Activated T-cell treated with anti-CD3 and anti-CD28 coated beads, Interleukin-2, amount 50 U/mL, for 4 hours (primary cell): ENCODE data around the gene ZNF500. TPM values are rescaled to one million over a fixed set of nuclear protein-coding genes. Genes with fewer than 3 reads are reported as not detected.

Experiments
- ATAC-seq, 2 donors: fragments of 200-7000 bp; cut with Tn5 transposase; one replicate each; pipeline ENCODE4 v1.10.0; 2021
- DNase-seq: peaks from one replicate; pipeline ENCODE4 v3.0.0-alpha.2; 2020
- H3K27me3 Mint-ChIP-seq: one replicate; pipeline ENCODE4 v1.8.0; 2021; ENCODE audit warnings: low read depth, mixed read lengths
- H3K36me3 Mint-ChIP-seq: one replicate; pipeline ENCODE4 v1.8.0; 2022; ENCODE audit warnings: mixed read lengths; ENCODE audit not compliant: insufficient read depth
- H3K4me1 Mint-ChIP-seq: one replicate; pipeline ENCODE4 v1.8.0; 2021; ENCODE audit warnings: low read depth, mixed read lengths
- H3K4me3 Mint-ChIP-seq: one replicate; pipeline ENCODE4 v1.8.0; 2021; ENCODE audit warnings: mild to moderate bottlenecking, moderate library complexity, mixed read lengths
- H3K9me3 Mint-ChIP-seq: one replicate; pipeline ENCODE4 v1.8.0; 2021; ENCODE audit warnings: mixed read lengths
- total RNA-seq, 3 donors: library from RNA; stranded (reverse); gene quantifications; one replicate each; pipeline ENCODE4 v1.2.1, GENCODE V29; 2021

The ZNF500 gene
- total RNA-seq, 3 donors from 2014 or later = 10.3 to 12.4 (median 12.2) TPM

DNA sequence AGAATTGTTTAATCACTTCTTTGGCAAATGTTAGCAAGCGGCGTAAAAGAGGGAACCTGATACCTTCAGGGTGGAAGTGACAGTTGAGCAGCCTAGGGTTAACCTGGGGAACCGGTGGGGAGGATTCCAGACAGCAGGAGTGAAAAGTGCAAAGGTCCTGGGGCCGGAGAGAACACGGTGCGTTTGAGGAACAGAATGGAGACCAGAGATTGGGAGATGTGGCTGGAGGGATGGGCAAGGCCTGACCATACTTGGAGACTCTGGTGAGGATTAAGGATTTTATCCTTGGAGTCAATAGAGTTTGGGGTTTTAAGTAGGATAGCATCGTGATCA is 2.3 kb upstream of the ZNF500 start:
- no peak for ATAC-seq
- peak overlapping the region; percentile 89 for H3K4me3 Mint-ChIP-seq
- H3K36me3 Mint-ChIP-seq = no peaks in the 10 kb centered on the region
- DNase-seq = no peak
- no peaks in the 10 kb centered on the region for H3K9me3 Mint-ChIP-seq
- no peaks in the 10 kb centered on the region for H3K27me3 Mint-ChIP-seq
- peaks cover 29% of the 10 kb centered on the region for H3K4me1 Mint-ChIP-seq

DNA sequence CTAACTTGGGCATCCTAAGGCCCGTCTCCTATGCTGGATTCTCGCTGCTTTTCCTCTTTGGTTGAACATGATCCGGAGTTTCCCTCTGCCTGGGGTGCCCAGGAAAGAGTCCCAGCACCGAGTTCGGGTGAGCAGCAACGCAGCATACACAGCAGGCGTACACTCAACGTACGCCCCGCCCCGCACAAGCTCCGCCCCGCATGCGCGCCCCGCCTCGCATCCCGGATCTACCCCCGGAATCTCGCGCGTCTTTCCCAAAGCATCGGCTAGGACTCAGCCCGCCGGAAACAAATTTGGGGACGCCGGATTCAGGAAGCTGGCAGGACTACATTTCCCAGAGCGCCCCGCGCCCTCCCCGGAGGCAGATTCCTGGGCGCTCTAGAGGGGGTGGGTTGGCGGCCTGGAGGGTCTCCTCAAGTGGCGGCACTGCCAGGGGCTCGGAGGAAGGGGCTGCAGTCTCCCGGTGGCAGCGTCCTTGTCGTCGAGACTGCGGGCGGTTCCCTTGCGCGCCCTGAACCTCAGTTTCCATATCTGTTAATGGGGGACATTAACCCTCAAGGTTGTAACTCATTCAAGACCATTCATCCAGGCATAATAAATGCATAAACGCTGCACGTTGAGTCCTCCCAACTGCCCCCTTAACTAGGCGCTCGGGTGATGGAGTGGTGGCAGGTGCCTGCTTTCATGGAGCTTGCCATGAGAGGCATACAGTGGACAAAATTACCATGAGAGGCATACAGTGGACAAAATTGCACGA is 1.8 kb upstream of the ZNF500 start:
- peak; percentile 80 for DNase-seq
- no peaks in the 10 kb centered on the region for H3K9me3 Mint-ChIP-seq
- peak; percentile 70 to 71 for ATAC-seq
- H3K4me1 Mint-ChIP-seq = peaks cover 29% of the 10 kb centered on the region
- H3K36me3 Mint-ChIP-seq = no peaks in the 10 kb centered on the region
- H3K27me3 Mint-ChIP-seq = no peaks in the 10 kb centered on the region
- peak overlapping the region; percentile 89 for H3K4me3 Mint-ChIP-seq

GRCh38 chr16:4767872-4768548 is 1.0 kb upstream of the ZNF500 start:
- H3K27me3 Mint-ChIP-seq = no peaks in the 10 kb centered on the region
- H3K36me3 Mint-ChIP-seq = no peaks in the 10 kb centered on the region
- DNase-seq (no peak), ATAC-seq (no peak)
- H3K9me3 Mint-ChIP-seq = no peaks in the 10 kb centered on the region
- peaks cover 29% of the 10 kb centered on the region for H3K4me1 Mint-ChIP-seq
- H3K4me3 Mint-ChIP-seq = peak overlapping the region; percentile 89

GRCh38 chr16:4765511-4766474 is 1.2 kb downstream of the ZNF500 start:
- peaks cover 5% of the 10 kb centered on the region for H3K36me3 Mint-ChIP-seq
- DNase-seq (no peak), ATAC-seq (no peak)
- H3K4me3 Mint-ChIP-seq = peak overlapping the region; percentile 84
- H3K4me1 Mint-ChIP-seq = peaks cover 29% of the 10 kb centered on the region
- H3K27me3 Mint-ChIP-seq = no peaks in the 10 kb centered on the region
- H3K9me3 Mint-ChIP-seq = no peaks in the 10 kb centered on the region

DNA sequence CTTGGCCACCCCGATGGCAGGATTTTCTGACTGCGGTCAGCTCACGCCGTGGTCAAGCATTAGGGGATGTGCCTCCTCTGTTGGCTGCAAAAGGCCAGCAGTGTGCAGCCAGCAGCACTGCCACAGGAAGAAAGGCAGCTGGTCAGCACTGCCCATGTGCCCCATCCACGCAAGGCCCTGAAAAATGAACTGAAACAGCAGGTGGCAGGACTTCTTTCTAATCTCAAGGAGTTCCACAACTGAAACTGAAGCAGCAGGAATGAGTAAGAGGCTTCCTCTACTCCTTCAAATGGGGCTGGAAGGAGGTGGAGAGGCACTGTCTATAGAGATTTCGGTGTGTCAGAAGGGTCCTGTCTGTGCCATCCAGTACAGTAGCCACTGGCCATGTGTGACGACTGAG is 3.2 kb downstream of the ZNF500 start:
- Mint-ChIP-seq H3K4me1 (peaks cover 22% of the 10 kb centered on the region), H3K9me3 (no peaks in the 10 kb centered on the region), H3K4me3 (no peak overlapping the region), H3K27me3 (no peaks in the 10 kb centered on the region), H3K36me3 (peaks cover 18% of the 10 kb centered on the region)
- DNase-seq = no peak
- no peak for ATAC-seq

DNA sequence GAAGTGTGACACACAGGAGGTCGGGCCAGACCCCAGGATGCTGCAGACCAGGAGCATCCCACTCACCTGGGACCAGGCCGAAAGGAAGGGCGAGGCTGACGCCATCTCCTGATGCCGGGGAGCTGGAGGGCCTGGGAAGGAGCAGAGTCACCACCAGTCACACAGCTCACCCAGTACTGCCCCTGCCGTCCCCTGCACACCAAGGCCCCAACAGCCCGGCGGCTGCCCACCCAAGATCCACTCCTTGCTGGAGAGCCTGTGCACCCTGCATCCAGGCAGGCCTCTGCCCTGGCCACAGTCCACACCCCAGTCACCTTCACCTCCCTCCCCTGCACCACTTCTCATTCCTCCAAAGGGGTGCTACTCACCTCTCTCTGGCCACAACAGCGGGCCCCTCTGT is 4.8 kb downstream of the ZNF500 start:
- Mint-ChIP-seq H3K36me3 (peaks cover 23% of the 10 kb centered on the region), H3K4me1 (peaks cover 10% of the 10 kb centered on the region), H3K9me3 (no peaks in the 10 kb centered on the region), H3K27me3 (no peaks in the 10 kb centered on the region), H3K4me3 (no peak overlapping the region)
- ATAC-seq = no peak
- DNase-seq = no peak

DNA sequence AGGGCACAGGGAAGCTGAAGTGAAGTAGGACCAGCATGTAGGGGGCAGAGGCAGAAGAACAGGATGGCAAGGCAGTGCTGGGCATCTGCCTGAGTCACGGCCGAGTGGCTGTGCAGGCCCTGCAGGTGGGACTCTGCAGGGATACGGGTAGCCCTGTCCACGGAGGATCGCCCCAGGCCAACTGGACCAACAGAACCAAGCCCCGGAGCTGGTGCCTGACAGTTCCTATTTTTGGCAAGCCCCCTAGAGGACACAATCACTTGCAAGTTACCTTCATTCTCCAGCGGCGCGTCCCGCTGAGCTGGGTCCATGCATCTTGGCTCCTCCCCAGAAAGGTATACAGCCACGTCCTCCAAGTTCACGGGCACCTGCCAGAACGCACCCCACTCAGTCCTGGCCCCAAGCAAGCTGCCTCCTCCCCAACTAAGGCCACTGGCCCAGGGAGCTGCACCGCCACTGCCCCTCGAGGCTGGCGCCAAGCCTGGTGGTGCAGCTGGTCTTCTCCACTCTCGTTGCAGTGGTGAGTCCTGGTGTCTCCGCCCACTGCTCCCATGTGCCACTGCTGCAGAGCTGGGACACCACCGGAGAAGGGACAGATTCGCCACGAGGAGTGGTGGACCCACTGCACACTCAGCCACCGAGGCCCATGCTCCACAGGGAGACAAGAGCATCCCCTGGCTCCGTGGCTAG is 6.6 kb downstream of the ZNF500 start:
- Mint-ChIP-seq H3K36me3 (peaks cover 30% of the 10 kb centered on the region), H3K4me1 (no peaks in the 10 kb centered on the region), H3K27me3 (no peaks in the 10 kb centered on the region), H3K9me3 (no peaks in the 10 kb centered on the region), H3K4me3 (no peak overlapping the region)
- ATAC-seq = no peak
- DNase-seq = no peak

GRCh38 chr16:4755687-4756086 is 11.3 kb downstream of the ZNF500 start:
- no peak overlapping the region for H3K4me3 Mint-ChIP-seq
- no peak for ATAC-seq
- H3K4me1 Mint-ChIP-seq = no peaks in the 10 kb centered on the region
- no peaks in the 10 kb centered on the region for H3K27me3 Mint-ChIP-seq
- H3K36me3 Mint-ChIP-seq = peaks cover 33% of the 10 kb centered on the region
- DNase-seq = no peak
- H3K9me3 Mint-ChIP-seq = no peaks in the 10 kb centered on the region

GRCh38 chr16:4754865-4755264 is 12.1 kb downstream of the ZNF500 start:
- Mint-ChIP-seq H3K4me3 (no peak overlapping the region), H3K9me3 (no peaks in the 10 kb centered on the region), H3K4me1 (no peaks in the 10 kb centered on the region), H3K36me3 (peaks cover 26% of the 10 kb centered on the region), H3K27me3 (no peaks in the 10 kb centered on the region)
- ATAC-seq (no peak), DNase-seq (no peak)

GRCh38 chr16:4753227-4753626 is 13.7 kb downstream of the ZNF500 start:
- Mint-ChIP-seq H3K4me1 (peaks cover 3% of the 10 kb centered on the region), H3K36me3 (peaks cover 16% of the 10 kb centered on the region), H3K27me3 (no peaks in the 10 kb centered on the region), H3K9me3 (no peaks in the 10 kb centered on the region), H3K4me3 (no peak overlapping the region)
- ATAC-seq (no peak), DNase-seq (no peak)

DNA sequence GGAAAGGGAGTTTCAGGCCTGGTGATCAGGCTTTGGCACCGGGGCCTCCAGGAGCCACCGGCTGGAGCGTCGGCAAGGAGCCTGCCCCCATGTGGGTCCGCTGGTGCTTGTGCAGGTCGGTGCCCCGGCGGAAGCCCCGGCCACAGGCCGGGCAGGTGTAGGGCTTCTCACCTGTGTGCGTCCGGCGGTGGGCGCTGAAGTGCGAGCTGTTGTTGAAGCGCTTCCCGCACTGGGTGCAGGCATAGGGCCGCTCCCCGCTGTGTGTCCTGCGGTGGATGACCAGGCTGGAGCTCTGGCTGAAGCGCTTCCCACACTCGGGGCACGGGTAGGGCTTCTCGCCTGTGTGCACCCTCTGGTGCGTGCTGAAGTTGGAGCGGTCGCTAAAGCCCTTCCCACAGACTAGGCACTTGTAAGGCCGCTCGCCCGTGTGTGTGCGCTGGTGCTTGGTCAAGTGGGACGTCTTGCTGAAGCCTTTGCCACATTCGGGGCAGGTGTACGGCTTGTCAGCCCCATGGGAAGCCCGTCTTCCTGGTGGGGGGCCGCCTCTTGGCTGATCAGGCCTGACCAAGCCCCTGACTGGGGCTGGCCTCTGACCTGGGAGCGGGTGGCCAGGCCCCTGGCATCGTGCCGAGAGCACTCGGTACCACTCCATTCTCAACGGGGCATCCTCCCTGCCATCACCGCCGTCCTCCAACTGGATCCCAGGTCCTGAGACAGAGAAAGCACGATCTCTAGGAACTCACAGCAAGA is 14.4 kb downstream of the ZNF500 start:
- Mint-ChIP-seq H3K4me3 (no peak overlapping the region), H3K36me3 (peaks cover 16% of the 10 kb centered on the region), H3K9me3 (no peaks in the 10 kb centered on the region), H3K4me1 (peaks cover 8% of the 10 kb centered on the region), H3K27me3 (no peaks in the 10 kb centered on the region)
- ATAC-seq (no peak), DNase-seq (no peak)

DNA sequence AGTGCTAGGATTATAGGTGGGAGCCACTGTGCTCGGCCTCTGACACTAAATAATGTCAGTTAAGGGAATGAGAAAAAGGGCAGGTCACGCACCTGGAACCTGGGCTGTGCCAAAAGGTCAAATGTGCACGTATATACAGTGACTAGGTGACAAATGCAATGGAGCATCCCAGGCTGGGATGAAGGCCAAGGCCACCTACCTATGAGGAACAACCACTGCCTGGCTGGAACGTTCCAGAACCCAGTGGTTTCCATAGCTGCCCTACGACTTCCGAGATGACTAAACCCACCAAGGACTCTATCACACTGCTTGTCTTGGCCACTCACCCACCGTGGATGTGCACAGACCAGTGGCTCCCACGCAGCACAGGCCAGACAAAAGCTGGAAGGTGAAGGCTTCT is 16.1 kb downstream of the ZNF500 start:
- DNase-seq (no peak), ATAC-seq (no peak)
- Mint-ChIP-seq H3K9me3 (no peaks in the 10 kb centered on the region), H3K36me3 (peaks cover 15% of the 10 kb centered on the region), H3K27me3 (no peaks in the 10 kb centered on the region), H3K4me3 (no peak overlapping the region), H3K4me1 (peaks cover 8% of the 10 kb centered on the region)

- Mint-ChIP-seq H3K9me3 (no peaks in the 10 kb centered on the region), H3K27me3 (no peaks in the 10 kb centered on the region), H3K36me3 (peaks cover 8% of the 10 kb centered on the region), H3K4me3 (no peak overlapping the region), H3K4me1 (peaks cover 8% of the 10 kb centered on the region)
- no peak for ATAC-seq
- no peak for DNase-seq
Measured at GRCh38 chr16:4749700-4750257, 17.2 kb downstream of the ZNF500 start.
